ENCODE measurements around the gene APPBP2. TPM values are rescaled to one million over a fixed set of nuclear protein-coding genes. Genes with fewer than 3 reads are reported as not detected.

The APPBP2 gene
- total RNA-seq, 2 experiments from 2014 or later, result 18.5 to 18.7 TPM

- CTCF ChIA-PET, result interaction anchor here (0.6 to 1.2 kb wide), 2 partner anchors 13 to 36 kb away, joined by 3 read pairs; no protein-coding TSS in a partner anchor
- Mint-ChIP-seq H3K27me3 (no peaks in the 10 kb centered on the region), H3K4me1 (ENCODE audit: low read depth) (peaks cover 20% of the 10 kb centered on the region)
These were observed 129.6 kb downstream of the APPBP2 start for GRCh38 chr17:60396412-60396811.

GRCh38 chr17:60395508-60396065 is 130.5 kb downstream of the APPBP2 start:
- DNase-seq, result peak in 2 of 14 experiments; percentile 14 to 23
- POLR2A ChIA-PET, result no interaction called here
- no peak overlapping the region for H3K27ac ChIP-seq (ENCODE audit: low read depth in 1 of 2, low read length in 2 of 2)
- H3K4me1 ChIP-seq (ENCODE audit: insufficient read depth, low read length), result peaks cover 25% of the 10 kb centered on the region
- no peak overlapping the region for H3K4me3 Mint-ChIP-seq
- H3K27me3 Mint-ChIP-seq, result no peaks in the 10 kb centered on the region
- no peak for ATAC-seq (ENCODE audit: poor library complexity)
- peaks cover 22% of the 10 kb centered on the region for H3K36me3 Mint-ChIP-seq (ENCODE audit: low read depth)
- H3K27ac Mint-ChIP-seq, result peak overlapping the region; percentile 21
- no peaks in the 10 kb centered on the region for H3K9me3 ChIP-seq (ENCODE audit: control insufficient read depth in 1 of 2, insufficient read depth in 1 of 2, low read length in 2 of 2)
- peaks cover 27% of the 10 kb centered on the region for H3K4me1 Mint-ChIP-seq (ENCODE audit: low read depth)
- no peaks in the 10 kb centered on the region for H3K9me3 Mint-ChIP-seq
- no peaks in the 10 kb centered on the region for H3K27me3 ChIP-seq (ENCODE audit: control insufficient read depth in 1 of 2, insufficient read depth in 2 of 2, low read length in 2 of 2)
- CTCF ChIA-PET, result interaction anchor here (0.6 to 0.7 kb wide), 2 partner anchors 12 to 37 kb away, joined by 3 read pairs; no protein-coding TSS in a partner anchor
- no peak overlapping the region for H3K4me3 ChIP-seq (ENCODE audit: low read length)
- TF ChIP-seq CTCF (IDR thresholded peaks at IDR 0.05), result no peak
- H3K36me3 ChIP-seq (ENCODE audit: insufficient read depth, low read length), result no peaks in the 10 kb centered on the region
- intact Hi-C loops (cut with DNase I, micrococcal nuclease), result loop anchor here (2.0 to 10.0 kb wide), 4 partner anchors 25 to 1881 kb away; partner anchors contain the start of genes DHX40 (in 1 of the 2), MTMR4 (in 1 of the 2) and TRIM37 (in 1 of the 2)

More at GRCh38 chr17:60396412-60396811, 129.6 kb downstream of the APPBP2 start:
- no peaks in the 10 kb centered on the region for H3K36me3 ChIP-seq (ENCODE audit: insufficient read depth, low read length)
- no peak overlapping the region for H3K27ac ChIP-seq (ENCODE audit: low read depth in 1 of 2, low read length in 2 of 2)
- H3K27me3 ChIP-seq (ENCODE audit: control insufficient read depth in 1 of 2, insufficient read depth in 2 of 2, low read length in 2 of 2), result no peaks in the 10 kb centered on the region
- H3K4me1 ChIP-seq (ENCODE audit: insufficient read depth, low read length), result peaks cover 17% of the 10 kb centered on the region
- ATAC-seq (ENCODE audit: poor library complexity), result no peak
- no peak for DNase-seq
- peaks cover 14% of the 10 kb centered on the region for H3K36me3 Mint-ChIP-seq (ENCODE audit: low read depth)
- POLR2A ChIA-PET, result no interaction called here
- no peaks in the 10 kb centered on the region for H3K9me3 ChIP-seq (ENCODE audit: control insufficient read depth in 1 of 2, insufficient read depth in 1 of 2, low read length in 2 of 2)
- H3K4me3 ChIP-seq (ENCODE audit: low read length), result no peak overlapping the region
- no peak overlapping the region for H3K27ac Mint-ChIP-seq
- H3K9me3 Mint-ChIP-seq, result no peaks in the 10 kb centered on the region
- H3K4me3 Mint-ChIP-seq, result no peak overlapping the region
- no peak for TF ChIP-seq CTCF (IDR thresholded peaks at IDR 0.05)
- intact Hi-C loops (cut with DNase I, micrococcal nuclease), result loop anchor here (10.0 kb wide), 3 partner anchors 832 to 1882 kb away; partner anchors contain the start of genes DHX40 (in 1 of the 2), MTMR4 (in 1 of the 2) and TRIM37 (in 1 of the 2)

DNA sequence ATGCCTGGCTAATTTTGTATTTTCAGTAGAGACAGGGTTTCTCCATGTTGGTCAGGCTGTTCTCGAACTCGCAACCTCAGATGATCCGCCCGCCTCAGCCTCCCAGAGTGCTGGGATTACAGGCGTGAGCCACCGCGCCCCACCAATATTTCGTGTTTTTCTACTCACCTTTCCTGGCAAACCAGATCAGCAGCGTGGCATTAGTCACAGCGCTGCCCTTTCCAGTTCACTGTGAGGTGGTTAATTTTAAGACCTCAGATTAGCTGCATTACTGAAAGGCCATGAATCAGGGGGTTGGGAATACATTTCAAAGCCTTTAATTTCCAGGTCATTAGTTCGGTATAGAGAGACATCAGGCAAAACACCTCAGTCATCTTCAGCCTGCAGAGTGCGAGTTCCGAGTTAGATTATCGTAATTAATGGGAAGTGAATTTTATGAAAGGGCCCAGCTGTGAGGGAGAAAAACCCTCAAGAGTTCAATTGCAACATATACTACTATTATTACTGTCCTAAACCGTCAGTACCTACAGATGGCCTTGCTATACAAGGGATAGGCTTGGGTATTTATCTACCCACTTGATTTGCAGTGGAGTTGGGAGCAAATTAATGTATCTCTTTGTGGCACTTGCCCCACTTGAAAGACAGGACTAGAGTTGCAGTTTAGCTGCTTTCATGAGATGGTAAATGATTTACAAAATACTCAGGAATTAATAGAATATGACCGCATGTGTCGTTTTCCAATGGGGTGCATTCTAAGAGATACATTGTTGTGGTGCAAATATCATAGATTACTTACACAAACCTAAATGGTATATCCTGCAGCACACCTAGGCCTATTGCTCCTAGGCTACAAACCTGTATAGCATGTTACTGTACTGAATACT is 132.0 kb downstream of the APPBP2 start:
- ChIA-PET CTCF (no interaction called here), POLR2A (interaction anchor here (2.3 kb wide), 1 partner anchor 205 kb away, joined by 7 read pairs; the partner anchor contains the start of gene PPM1D)
- TF ChIP-seq CTCF (IDR thresholded peaks at IDR 0.05), result no peak
- ATAC-seq (ENCODE audit: poor library complexity), result no peak
- peak overlapping the region; percentile 64 for H3K27ac Mint-ChIP-seq
- Histone ChIP-seq H3K9me3 (ENCODE audit: control insufficient read depth in 1 of 2, insufficient read depth in 1 of 2, low read length in 2 of 2) (no peaks in the 10 kb centered on the region), H3K4me1 (ENCODE audit: insufficient read depth, low read length) (peaks cover 34% of the 10 kb centered on the region), H3K4me3 (ENCODE audit: low read length) (no peak overlapping the region), H3K27me3 (ENCODE audit: control insufficient read depth in 1 of 2, insufficient read depth in 2 of 2, low read length in 2 of 2) (no peaks in the 10 kb centered on the region), H3K36me3 (ENCODE audit: insufficient read depth, low read length) (no peaks in the 10 kb centered on the region), H3K27ac (ENCODE audit: low read depth in 1 of 2, low read length in 2 of 2) (no peak overlapping the region)
- H3K4me1 Mint-ChIP-seq (ENCODE audit: low read depth), result peaks cover 37% of the 10 kb centered on the region
- H3K36me3 Mint-ChIP-seq (ENCODE audit: low read depth), result peaks cover 23% of the 10 kb centered on the region
- no peaks in the 10 kb centered on the region for H3K9me3 Mint-ChIP-seq
- no peaks in the 10 kb centered on the region for H3K27me3 Mint-ChIP-seq
- no peak for DNase-seq
- peak overlapping the region; percentile 73 for H3K4me3 Mint-ChIP-seq
- intact Hi-C loops (cut with DNase I, micrococcal nuclease), result loop anchor here (2.0 to 10.0 kb wide), 8 partner anchors 27 to 1879 kb away; partner anchors contain the start of genes PPM1D (in 2 of the 2), BCAS3 (in 1 of the 2), DHX40 (in 1 of the 2) and MTMR4 (in 1 of the 2)

Other genes with a start within 250 kb of the APPBP2 start
- gene USP32, start 134.1 kb downstream of the APPBP2 start, total RNA-seq, result 10 to 100 TPM; 23.9 to 24.7 TPM
- not detected for gene CHCT1, start 103.8 kb downstream of the APPBP2 start, total RNA-seq
- 10 to 100 TPM; 18.1 to 18.3 TPM for gene PPM1D, start 74.0 kb upstream of the APPBP2 start, total RNA-seq
- 10 to 100 TPM; 20.1 to 31.8 TPM for gene BCAS3, start 151.6 kb upstream of the APPBP2 start, total RNA-seq

All from CD4-positive, alpha-beta T cell (primary cell).